Activated T-cell treated with anti-CD3 and anti-CD28 coated beads for 24 hours (primary cell): ENCODE measurements around the gene MYBPC2.
"Not testable (repeated sequence)": the region's sequence is repeated elsewhere in the genome, so short reads cannot be mapped to it uniquely, and the experiment has no call there.

Experiments
- DNase-seq: peaks from one replicate; pipeline ENCODE4 v3.0.0-alpha.2; 2020; ENCODE audit warnings: low read depth

MYBPC2 gene

DNA sequence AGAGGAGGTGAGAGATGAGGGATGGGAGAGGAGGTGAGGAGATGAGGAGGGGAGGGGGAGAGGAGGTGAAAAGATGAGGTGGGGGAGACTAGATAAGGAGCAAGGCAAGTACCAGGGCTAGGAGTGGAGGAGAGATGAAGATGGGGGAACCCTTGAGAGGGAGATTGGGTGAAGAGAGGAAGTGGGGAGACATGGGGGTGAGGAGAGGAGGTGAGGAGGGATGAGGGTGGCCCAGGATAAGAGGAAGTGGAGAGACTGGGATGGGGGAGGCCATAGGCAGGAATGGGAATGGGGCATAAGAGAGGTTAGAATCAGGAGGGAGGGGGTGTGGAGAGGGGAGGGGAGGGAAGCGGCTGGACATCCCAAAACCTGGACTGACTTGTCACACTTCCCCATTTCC, 26.9 kb downstream of the MYBPC2 start:
- DNase-seq: no peak

DNA sequence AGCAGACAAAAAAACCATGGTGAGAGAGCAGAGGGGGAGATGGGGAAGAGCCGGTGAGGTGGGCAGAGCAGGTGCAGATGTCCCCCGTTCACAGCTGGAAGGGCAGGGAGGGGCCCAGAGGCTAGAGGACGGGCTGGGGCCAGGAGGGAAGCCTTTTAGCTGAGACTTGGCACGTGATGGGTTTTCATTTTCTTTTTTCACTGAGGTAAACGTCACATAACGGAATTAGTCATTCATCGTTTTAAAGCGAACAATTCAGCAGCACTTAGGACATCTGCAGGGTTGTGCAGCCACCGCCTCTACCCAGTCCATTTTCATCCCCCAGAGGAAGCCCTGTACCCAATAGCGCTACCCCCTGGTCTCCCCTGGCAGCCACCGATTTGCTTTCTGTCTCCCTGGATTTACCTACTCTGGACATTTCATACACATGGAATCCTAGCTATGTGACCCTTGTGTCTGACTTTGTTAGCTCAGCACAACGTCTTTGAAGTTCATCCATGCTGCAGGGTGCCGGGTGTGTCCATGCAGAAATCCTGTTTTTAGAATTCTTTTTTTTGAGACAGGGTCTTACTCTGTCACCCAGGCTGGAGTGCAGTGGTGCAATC, 27.6 kb downstream of the MYBPC2 start:
- no peak for DNase-seq

DNA sequence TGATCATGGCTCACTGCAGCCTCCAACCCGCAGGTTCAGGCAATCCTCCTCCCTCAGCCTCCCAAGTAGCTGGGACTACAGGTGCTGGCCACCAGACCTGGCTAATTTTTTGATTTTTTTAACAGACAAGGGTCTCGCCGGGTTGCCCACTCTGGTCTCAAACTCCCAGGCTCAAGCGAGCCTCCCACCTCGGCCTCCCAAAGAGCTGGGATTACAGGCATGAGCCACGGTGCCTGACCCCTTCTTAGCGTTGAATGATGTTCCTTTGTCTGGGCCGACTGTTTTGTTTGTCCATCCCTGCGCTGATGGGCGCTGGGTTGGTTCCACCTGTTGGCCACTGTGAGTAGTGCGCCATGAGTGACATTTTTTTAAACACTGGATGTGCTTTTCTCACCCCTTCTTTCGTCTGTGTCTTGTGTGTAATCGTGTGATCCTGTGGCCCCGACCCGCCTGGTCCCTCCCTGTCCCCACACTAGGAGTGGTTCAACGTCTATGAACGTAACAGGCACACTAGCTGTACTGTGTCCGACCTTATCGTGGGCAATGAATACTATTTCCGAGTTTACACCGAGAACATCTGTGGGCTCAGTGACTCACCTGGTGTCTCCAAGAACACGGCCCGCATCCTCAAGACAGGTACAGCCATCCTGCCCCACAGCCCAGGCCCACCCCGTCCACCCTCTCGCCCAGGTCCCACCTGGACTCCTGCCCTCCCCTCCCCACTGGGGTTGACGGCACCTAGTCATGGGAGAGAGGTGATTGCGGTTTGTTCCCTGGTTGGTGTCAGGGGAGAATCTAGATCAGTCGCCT, 28.6 kb downstream of the MYBPC2 start:
- peak; percentile 50 for DNase-seq

DNA sequence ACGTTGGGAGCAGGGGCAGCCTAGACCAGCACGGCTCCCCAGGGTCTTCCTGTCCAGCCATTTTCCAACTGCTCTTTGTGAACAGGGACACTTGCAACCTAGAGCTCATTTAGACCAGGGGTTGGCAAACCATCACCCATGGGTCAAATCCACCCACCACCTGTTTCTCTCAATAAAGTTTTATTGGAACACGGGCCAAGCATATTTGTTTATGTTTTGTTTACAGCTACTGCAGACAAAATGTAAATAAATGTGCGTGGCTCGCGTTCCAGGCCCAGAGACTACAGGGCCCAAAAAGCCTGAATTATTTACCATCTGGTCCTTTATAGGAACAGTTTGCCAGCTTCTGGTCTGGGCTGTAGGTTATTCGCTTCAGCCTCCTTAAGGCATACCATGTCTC, 30.3 kb downstream of the MYBPC2 start:
- no peak for DNase-seq

DNA sequence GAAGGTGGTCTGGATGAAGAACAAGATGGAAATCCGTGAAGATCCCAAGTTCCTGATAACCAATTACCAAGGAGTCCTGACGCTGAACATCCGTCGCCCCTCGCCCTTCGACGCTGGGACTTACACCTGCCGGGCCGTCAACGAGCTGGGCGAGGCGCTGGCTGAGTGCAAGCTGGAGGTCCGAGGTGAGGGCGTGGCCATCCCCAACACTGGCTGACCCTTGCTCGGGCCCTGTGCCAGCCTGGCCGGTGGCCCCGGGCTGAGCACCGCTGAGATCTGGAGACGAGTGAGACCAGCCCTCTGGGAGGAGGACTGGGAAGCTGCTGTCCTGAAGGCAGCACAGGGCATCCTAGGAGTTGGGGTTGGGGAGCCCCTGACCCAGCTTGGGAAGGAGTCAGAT, 31.7 kb downstream of the MYBPC2 start:
- no peak for DNase-seq

DNA sequence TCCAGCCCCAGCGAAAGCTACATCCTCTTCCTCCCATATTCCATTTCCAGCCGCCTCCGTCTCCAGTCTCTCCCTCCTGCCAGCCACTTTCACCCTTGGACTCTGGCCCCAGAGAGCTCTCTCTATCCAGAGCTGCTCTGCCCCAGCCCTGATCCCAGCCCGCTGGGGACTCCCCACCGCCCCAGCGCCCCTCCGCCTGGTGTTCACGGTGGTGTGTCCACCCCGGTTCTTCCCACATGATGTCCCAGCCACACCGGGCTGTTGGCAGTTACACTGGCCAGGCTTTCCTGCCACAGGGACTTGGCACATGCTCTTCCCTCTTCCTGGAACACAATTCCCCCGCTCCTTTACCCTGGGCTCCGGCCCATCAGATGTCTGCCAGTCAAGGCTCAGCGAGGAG, 32.3 kb downstream of the MYBPC2 start:
- no peak for DNase-seq

DNA sequence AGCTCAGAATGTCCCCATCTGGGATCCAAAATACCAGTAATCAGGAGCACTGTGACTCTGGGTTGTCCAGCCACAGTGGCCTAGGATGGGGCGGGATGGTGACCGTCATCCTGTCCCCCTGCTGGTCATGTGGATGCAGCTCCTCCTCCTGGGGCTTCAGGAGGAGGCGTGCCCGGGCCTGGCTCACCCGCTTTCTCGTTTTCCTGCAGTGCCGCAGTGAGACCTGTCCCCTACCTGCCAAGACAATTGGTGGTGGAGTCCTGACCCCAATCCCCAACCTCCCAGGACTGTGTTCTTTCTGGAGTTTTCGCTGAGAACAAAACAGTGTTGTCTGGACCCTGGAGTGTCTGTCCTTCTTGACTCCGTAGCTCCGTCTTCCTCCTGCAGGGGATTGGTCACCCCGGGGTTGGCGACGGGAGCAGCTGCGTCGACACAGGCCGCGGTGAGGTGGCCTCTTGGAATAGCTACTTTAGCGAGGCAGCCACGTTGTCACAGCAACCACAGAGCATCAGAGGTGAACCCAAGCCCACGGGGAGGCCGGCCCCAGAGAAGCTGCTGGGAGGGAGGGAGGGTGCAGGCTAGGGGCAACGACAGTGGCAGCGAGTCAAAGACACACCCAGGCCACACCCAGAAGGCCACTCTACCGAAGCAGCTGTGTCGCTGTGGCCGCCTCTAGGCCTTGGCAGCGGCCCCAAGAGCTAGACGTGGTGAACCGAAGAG, 33.5 kb downstream of the MYBPC2 start:
- no peak for DNase-seq

DNA sequence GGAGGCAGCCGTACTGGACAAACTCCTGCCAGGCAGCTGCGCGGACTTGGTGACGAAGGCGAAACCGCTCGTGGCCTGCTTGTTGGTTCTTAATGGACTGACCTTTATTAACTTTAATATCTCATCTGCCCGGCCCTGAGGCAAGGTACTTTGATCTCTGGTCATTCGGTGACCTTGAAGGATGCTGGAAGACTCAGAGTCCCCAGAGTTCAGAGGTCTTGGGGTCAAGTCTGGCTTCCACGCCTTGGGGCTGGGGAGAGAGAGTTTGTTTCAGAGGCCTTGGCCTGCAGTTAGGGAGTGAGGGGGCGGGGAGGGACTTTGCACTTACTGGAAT, 34.0 kb downstream of the MYBPC2 start:
- DNase-seq: no peak

DNA sequence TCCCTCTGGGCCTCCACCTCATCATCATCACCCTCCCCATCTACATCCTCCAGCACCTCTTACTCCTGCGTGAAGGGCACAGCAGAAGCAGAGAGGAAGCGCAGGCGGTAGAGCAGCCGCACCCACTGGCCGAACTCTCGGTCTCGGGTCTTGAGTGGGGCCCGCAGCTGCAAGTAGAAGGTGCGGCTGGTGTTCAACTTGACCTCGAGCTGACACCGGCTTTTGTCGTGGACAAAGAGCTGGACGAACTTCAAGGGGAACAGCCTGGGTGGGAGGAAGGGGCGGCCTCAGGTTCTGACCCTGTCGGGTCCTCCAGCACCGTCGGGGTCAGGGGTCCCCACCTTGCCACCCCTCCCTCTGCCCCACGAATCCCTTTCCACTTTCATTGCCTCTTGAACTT, 34.9 kb downstream of the MYBPC2 start:
- DNase-seq: no peak

DNA sequence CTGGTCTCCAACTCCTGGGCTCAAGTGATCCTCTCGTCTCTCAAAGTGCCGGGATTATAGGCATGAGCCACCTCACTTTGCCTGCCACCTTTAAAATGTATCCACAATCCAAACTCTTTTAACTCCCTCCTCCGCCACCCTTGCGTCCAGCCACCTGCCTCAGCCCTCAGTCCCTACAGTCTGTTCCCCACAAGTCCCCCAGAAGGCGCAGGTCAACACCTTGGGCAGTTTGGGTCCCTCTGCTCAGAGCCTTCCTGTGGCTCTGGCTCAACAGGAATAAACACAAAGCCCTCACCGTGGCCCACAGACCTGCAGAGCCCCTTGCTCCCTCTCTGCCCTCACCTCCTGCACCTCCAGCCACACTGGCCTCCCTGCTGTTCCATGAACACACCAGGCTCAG, 36.1 kb downstream of the MYBPC2 start:
- DNase-seq: no peak

DNA sequence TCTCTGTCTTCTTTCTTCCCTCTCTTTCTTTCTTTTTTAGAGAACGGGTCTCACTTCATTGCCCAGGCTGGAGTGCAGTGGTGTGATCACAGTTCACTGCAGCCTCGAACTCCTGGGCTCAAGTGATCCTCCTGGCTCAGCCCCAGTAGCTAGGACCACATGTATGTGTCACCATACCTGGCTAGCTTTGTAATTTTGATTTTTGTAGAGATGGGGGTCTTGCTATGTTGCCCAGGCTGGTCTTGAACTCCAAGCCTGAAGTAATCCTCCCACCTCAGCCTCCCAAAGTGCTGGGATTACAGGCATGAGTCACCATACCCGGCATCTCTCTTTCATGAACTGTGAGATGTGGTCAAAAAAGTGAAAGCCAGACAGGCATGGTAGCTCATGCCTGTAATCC, 40.6 kb downstream of the MYBPC2 start:
- not testable (repeated sequence) for DNase-seq

DNA sequence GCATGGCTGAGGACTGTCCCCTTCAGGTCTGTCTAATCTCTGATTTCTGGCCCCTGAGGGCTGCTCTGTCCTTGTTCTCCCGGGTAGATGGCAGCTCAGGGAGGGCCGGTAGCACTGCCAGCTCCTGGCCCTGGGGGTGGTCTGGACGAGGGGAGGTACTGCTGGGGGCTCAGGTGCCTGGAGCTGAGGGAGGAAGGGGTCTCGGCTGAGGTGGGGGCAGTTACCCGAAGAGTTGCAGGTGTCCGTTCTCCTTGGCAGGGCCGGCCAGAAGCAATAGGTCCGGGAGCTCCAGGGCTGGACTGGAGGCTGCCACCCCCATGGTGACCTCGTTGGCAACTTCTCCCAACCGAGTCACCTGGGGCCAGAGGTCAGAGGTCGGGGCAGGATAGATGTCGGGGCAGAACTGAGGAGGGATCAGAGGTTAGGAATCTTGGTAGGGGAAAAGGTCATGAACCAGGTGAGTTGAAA, 42.4 kb downstream of the MYBPC2 start:
- DNase-seq: no peak

DNA sequence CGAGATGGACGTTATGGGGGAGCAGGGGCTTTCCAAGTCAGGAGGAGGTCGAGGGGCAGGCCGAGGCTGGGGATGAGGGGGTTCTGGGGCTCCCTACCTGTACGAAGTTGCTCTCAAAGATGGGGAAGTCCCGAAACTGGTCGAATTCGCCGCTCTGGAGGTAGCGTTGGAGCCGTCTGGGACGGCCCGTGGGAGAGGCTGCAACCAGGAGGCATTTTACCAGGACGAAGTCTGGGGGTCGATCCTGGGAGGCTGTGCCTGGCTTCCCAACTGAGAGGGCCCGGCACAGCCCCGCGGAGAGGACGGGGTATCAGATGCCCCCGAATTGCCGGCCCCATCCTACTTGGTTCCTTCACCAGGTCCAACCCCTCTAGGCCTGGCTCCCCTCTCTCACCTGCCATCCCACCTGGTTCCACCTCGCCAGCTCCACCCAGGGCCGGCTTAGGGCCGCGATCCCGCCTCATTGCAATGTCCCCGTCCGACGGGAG, 43.1 kb downstream of the MYBPC2 start:
- DNase-seq: no peak

DNA sequence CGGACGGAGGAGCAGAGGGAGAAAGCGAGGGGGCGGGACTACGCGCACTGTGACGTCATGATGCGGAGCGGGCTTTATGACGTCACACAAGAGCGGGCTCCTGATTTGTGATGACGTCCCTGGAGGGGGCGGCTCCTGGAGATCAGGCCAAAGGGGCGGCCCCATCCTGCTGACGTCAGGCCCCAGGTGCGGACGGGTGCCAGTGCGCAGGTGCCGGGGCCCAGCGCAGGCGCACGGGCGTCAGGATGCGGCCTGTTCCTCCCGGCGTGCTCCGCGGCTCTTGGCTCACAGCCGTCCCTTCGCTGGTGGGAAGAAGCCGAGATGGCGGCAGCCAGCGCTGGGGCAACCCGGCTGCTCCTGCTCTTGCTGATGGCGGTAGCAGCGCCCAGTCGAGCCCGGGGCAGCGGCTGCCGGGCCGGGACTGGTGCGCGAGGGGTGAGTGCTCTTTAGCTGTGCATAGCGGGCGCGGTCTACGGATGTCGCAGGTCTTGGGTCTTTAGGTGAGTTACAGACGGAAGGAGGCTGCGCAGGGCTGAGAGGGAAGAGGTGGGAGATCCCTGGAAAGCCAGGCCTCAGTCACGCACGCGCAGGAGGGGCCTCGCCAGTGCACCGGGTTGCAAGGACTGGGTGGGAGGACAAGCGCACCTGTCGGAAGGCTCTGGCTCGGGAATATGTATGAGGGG, 43.7 kb downstream of the MYBPC2 start, which contains the start of the genes EMC10 and GARIN5A:
TSS of gene EMC10 (plus strand) at position 284 of the 683 bp plus-strand sequence. CDS start at position 322, 38 bp downstream.
TSS of gene GARIN5A (minus strand) at position 625 of the 683 bp plus-strand sequence. CDS start at position 165, 460 bp downstream.
- DNase-seq: peak; percentile 91

DNA sequence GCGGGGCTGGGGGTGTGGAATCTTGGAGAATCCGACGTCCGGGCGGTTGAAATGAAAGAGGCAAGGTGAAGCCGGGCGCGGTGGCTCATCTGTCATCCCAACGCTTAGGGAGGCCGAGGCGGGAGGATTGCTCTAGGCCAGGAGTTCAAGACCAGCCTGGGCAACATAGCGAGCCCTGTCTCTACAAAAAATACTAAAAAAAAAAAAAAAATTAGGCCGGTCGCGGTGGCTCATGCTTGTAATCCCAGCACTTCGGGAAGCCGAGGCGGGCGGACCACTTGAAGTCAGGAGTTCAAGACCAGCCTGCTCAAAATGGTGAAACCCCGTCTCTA, 44.2 kb downstream of the MYBPC2 start:
- DNase-seq: no peak

DNA sequence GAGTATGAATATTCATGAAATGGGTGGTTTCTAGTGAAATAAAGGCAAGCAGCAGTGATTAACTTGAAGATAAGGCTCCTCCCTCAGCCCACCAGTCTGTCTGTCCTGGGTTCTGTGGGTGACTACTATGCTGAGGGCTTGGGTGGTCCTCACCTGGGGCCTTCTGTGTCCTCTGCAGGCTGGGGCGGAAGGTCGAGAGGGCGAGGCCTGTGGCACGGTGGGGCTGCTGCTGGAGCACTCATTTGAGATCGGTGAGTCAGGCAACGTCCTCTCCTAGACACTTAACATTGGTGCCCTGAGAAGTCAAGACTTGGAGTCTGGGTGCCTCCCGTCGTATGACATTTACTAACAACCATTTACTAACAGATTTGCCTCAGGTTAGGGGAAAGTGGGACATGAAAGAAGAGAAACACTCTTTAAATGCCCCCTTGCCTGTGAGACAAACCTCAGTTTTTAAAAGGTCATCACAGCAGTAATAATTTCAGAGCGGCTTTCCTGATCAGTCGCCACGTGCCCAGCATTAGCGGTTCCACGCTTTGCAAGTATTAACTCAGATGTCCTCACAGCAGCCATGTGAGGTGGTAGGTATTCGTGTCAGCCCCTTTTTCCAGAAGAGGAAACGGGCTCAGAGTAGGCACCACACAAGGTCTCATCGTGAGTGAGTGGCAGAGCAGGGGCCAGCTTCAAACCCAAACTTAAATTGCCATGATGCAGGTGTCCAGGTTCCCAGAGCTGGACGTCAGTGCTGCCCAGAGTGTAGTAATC, 45.2 kb downstream of the MYBPC2 start:
- DNase-seq: no peak

DNA sequence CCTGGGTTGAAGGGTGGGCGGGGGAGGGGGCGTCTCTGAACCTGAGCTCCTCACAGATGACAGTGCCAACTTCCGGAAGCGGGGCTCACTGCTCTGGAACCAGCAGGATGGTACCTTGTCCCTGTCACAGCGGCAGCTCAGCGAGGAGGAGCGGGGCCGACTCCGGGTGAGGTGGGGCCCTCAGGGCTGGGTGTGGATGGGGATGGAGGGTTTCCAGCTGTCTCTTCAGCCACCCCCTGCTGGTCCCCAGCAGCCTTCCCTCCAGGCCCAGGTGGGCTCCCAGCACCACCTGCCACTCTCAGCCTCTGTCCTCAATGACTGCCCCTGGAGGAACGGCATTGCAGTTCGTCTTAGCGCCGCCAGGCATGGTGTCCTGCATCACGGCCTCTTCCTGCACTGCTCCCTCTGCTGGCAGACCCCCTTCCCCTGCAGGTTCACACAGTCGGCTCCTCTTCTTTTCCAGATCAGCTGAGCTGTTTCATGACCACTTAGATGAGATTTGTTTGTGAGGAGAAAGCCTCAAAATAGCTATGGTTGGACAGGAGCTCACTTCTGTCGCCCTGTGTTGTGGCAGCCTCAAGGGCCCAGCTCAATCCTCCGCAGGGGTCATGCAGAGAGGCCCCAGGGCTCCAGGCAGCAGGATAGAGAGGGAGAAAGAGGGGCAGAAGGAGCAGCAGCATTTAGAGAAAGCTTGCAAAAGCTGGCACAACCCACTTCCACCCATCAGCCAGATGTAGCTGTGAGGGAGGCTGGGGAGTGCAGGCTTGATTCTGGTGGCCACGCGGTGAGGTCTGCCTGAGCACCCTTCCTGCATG, 46.4 kb downstream of the MYBPC2 start:
- DNase-seq: no peak

DNA sequence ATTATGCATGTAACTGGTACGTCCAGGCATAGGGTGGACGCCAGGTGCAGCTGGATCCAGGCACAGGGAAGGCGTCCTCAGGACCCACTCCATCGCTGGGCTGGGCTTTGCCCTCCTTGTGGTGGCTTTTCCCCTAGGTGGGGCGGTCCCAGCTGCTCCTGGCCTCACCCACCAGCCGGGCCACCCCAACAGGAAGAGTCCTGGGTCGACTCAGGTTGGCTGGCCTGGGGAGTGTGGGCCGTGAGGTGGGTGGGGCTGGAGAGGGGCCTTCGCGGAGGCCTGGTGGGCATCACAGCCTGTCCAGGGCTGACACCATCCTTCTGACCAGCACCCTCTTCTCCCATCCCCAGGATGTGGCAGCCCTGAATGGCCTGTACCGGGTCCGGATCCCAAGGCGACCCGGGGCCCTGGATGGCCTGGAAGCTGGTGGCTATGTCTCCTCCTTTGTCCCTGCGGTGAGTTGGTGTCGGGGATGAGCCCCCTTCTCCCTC, 47.1 kb downstream of the MYBPC2 start:
- DNase-seq: no peak

DNA sequence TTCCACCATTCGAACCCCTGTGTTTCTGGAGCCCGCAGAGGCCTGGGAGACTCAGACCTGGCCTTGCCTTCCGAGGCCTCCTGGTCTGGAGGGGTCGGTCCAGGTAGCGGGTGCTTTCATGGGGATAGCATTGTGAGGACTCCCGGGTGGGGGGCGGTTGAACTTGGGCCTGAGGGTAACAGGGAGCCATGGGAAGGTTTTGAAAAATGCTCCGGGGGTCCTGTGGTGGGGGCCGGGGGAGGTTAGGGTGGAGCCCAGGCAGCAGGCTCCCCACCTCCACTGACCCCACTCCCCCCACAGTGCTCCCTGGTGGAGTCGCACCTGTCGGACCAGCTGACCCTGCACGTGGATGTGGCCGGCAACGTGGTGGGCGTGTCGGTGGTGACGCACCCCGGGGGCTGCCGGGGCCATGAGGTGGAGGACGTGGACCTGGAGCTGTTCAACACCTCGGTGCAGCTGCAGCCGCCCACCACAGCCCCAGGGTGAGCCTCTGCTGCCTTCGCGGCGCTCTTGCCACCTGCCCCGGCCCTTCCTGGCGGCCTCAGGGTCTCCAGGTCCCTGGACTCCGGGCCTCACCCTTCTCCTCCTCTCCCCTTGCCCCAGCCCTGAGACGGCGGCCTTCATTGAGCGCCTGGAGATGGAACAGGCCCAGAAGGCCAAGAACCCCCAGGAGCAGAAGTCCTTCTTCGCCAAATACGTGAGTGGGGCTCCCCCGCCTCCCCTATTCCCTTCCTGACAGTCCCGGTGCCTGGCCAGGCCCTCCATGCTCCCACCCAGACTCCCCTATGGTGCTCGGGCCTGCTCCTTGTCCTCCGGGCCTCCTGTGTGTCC, 47.8 kb downstream of the MYBPC2 start:
- no peak for DNase-seq
